Heart right ventricle (tissue), 16 donors: ENCODE data around the gene NTSR1. TPM values are rescaled to one million over a fixed set of nuclear protein-coding genes. Genes with fewer than 3 reads are reported as not detected.

Source experiments
- ATAC-seq, 8 donors: fragments of 200-7000 bp; cut with Tn5 transposase; one replicate each; pipeline ENCODE4 v1.9.1; 2020; ENCODE audit warnings: mild to moderate bottlenecking in 8 of 8, moderate library complexity in 8 of 8, moderate number of reproducible peaks in 1 of 8
- DNase-seq, 2 donors: peaks; one replicate each; pipeline ENCODE4 v3.0.0-alpha.2; 2020
- H3K27ac ChIP-seq, 10 donors: fragments of 200-600 bp; sonication (generic) in 2 of 10; one replicate each; pipeline versions ENCODE4 v1.5.0 to v1.8.0; 2020 to 2022; ENCODE audit warnings: mild to moderate bottlenecking in 3 of 10
- H3K27me3 ChIP-seq, 7 donors: fragments of 200-600 bp; one replicate each; pipeline ENCODE4 v1.8.0; 2021 to 2022; ENCODE audit warnings: mild to moderate bottlenecking in 2 of 7
- H3K36me3 ChIP-seq, 9 donors: fragments of 200-600 bp; sonication (generic) in 1 of 9; one replicate each; pipeline versions ENCODE4 v1.5.0 to v1.8.0; 2020 to 2022; ENCODE audit warnings: mild to moderate bottlenecking in 2 of 9
- H3K4me1 ChIP-seq, 9 donors: fragments of 200-600 bp; sonication (generic) in 1 of 9; one replicate each; pipeline versions ENCODE4 v1.5.0 to v1.8.0; 2020 to 2022; ENCODE audit warnings: mild to moderate bottlenecking in 4 of 9
- H3K4me3 ChIP-seq, 10 donors: fragments of 200-600 bp; sonication (generic) in 2 of 10; one replicate each; pipeline versions ENCODE4 v1.5.0 to v1.8.0; 2020 to 2022; ENCODE audit warnings: mild to moderate bottlenecking in 7 of 10, moderate library complexity in 2 of 10
- H3K9me3 ChIP-seq, 11 donors: fragments of 200-600 bp in 10 of 11; sonication (generic) in 2 of 11; one replicate each; pipeline versions ENCODE4 v1.5.0 to v1.8.0; 2013 to 2022; ENCODE audit warnings: mild to moderate bottlenecking in 2 of 11, control low read depth in 1 of 11, moderate library complexity in 1 of 11
- CTCF ChIP-seq, 9 donors: fragments of 200-600 bp; sonication (generic) in 2 of 9; IDR thresholded peaks; one replicate each; pipeline versions ENCODE4 v1.5.0 to v1.8.0; 2021 to 2022; ENCODE audit warnings: antibody characterized with exemption in 9 of 9, mild to moderate bottlenecking in 5 of 9, moderate library complexity in 1 of 9
- WGBS, 2 donors: extraction: QIAGEN DNeasy Blood & Tissue Kit; methylation state at CpG; one replicate each; pipeline ENCODE4 v1.1.7; 2013; ENCODE audit warnings: inconsistent platforms in 1 of 2; 5-methylcytosine and 5-hydroxymethylcytosine counted together
- intact Hi-C, 10 donors: fragments of 100-400 bp; cut with DNase I; formaldehyde crosslinking; loops; one replicate each; pipeline versions ENCODE4 v1.11.1 to v1.14.2; 2022
- polyA plus RNA-seq, 2 donors: library from polyadenylated mRNA; stranded (reverse); fragments of 200-250 nt; gene quantifications; one replicate each; pipeline ENCODE4 v1.2.3, GENCODE V29; 2013
- total RNA-seq, 10 donors: library from RNA; stranded (reverse); fragmentation: NEBNext Ultra II Directional in 3 of 10; extraction: Animal tissue kit (Norgen Biotek cat#: 25700) in 3 of 10; gene quantifications; one replicate each; pipeline versions ENCODE4 v1.2.1 to v1.2.4, GENCODE V29; 2021 to 2023
- donor health status: Arrhythmogenic right ventricular cardiomyopathy.
- donor health status: ischemic (EF 13 %, LVEDD 7.1; RV severe dilation, severe dysfunction).
- donor health status: healthy with polysubstance abuse.
- donor health status: DM: no; HTN: yes; CAD: no.
- donor health status: DM: no; HTN: no; CAD: no.
- donor health status: ischemic (EF 25% LVEDD 6.9; RV normal size, moderate dysfunction).
- donor health status: ischemic (EF 25% LVEDD 5.7; RV mildly dilated, moderate dysfunction).
- donor health status: healthy.
- donor health status: DM: yes; HTN: yes; CAD: no.
- donor health status: Ischemic cardiomyopathy.
- donor health status: ischemic (EF 35%, LVEDD 5.7; RV mildly dilated, moderate dysfunction).
- donor health status: nonischemic (EF 11% LVEDD 7.7; RV severe dilation, severe dysfunction).
- donor health status: DM: yes; HTN: yes; CAD: no.
- donor health status: PGD.
- donor health status: ischemic (EF 29% LVEDD 5.4; RV normal size, mild dysfunction).
- donor health status: nonischemic (EF 23%, LVEDD 6.1; RV moderate dilation, normal function).

The NTSR1 gene
- total and polyA plus RNA-seq, 12 donors, result 0.08 TPM; not detected in 10

GRCh38 chr20:62776035-62776691, 67.5 kb downstream of the NTSR1 start:
- Histone ChIP-seq H3K9me3 (no peaks in the 10 kb centered on the region), H3K27me3 (peaks cover 0 to 26% (median 4%) of the 10 kb centered on the region in 7 donors), H3K36me3 (no peaks in the 10 kb centered on the region), H3K4me3 (no peak overlapping the region), H3K27ac (peak overlapping the region in 3 of 10 donors; percentile 19 to 71 (median 58)), H3K4me1 (peaks cover 0 to 34% (median 0%) of the 10 kb centered on the region in 9 donors)
- TF ChIP-seq CTCF (IDR thresholded peaks at IDR 0.05), result no peak
- DNase-seq (no peak), ATAC-seq (no peak)
- intact Hi-C loops, result no loop called here
- 90 to 94% methylated on average over 24 of the region's 24 CpGs for WGBS, 2 donors

- TF ChIP-seq CTCF (IDR thresholded peaks at IDR 0.05), result no peak
- DNase-seq (no peak), ATAC-seq (peak in 6 of 8 donors; percentile 26 to 69 (median 42))
- Histone ChIP-seq H3K4me3 (no peak overlapping the region), H3K4me1 (peaks cover 0 to 34% (median 0%) of the 10 kb centered on the region in 9 donors), H3K9me3 (no peaks in the 10 kb centered on the region), H3K36me3 (no peaks in the 10 kb centered on the region), H3K27me3 (peaks cover 0 to 26% (median 4%) of the 10 kb centered on the region in 7 donors), H3K27ac (peak overlapping the region in 3 of 10 donors; percentile 19 to 71 (median 58))
- WGBS, 2 donors, result 69 to 70% methylated on average over 14 of the region's 14 CpGs
- intact Hi-C loops, result no loop called here
These were observed 68.3 kb downstream of the NTSR1 start for GRCh38 chr20:62776692-62777527.

- WGBS, 2 donors, result 92 to 95% methylated on average over 8 of the region's 8 CpGs
- peak overlapping the region in 1 of 10 donors; percentile 38 for H3K27ac ChIP-seq
These were observed 68.8 kb downstream of the NTSR1 start for GRCh38 chr20:62777528-62777830.

More at GRCh38 chr20:62777528-62777830, 68.8 kb downstream of the NTSR1 start:
- H3K9me3 ChIP-seq, result no peaks in the 10 kb centered on the region
- peaks cover 0 to 26% (median 4%) of the 10 kb centered on the region in 7 donors for H3K27me3 ChIP-seq
- TF ChIP-seq CTCF (IDR thresholded peaks at IDR 0.05), result no peak
- intact Hi-C loops, result no loop called here
- DNase-seq, result no peak
- H3K36me3 ChIP-seq, result no peaks in the 10 kb centered on the region
- H3K4me1 ChIP-seq, result peaks cover 0 to 36% (median 4%) of the 10 kb centered on the region in 9 donors
- no peak for ATAC-seq
- no peak overlapping the region for H3K4me3 ChIP-seq
